CD4-positive, CD25-positive, alpha-beta regulatory T cell (primary cell): ENCODE data around the gene EXOC3L1. TPM values are rescaled to one million over a fixed set of nuclear protein-coding genes. Genes with fewer than 3 reads are reported as not detected.
A peak's percentile ranks its signal among the peaks of the same experiment; 100 is the strongest.

ENCODE experiments used
- ATAC-seq, 2 donors: fragments of 150-1000 bp; cut with Tn5 transposase; one replicate each; pipeline ENCODE4 v1.10.0; 2021; ENCODE audit warnings: low read depth in 2 of 2, moderate number of reproducible peaks in 2 of 2, moderate library complexity in 1 of 2
- DNase-seq, 3 donors: peaks; one replicate each; pipeline versions ENCODE4 v3.0.0 to v3.0.0-alpha.2; 2012 to 2022; ENCODE audit warnings: mixed read lengths in 1 of 3
- H3K27ac ChIP-seq: one replicate; pipeline ENCODE4 v1.7.0; 2013; ENCODE audit warnings: mild to moderate bottlenecking, low read length; ENCODE audit not compliant: insufficient read depth, poor library complexity, severe bottlenecking
- H3K27me3 ChIP-seq: one replicate; pipeline ENCODE4 v1.7.0; 2013; ENCODE audit warnings: low read length; ENCODE audit not compliant: control insufficient read depth, insufficient read depth
- H3K36me3 ChIP-seq: one replicate; pipeline ENCODE4 v1.7.0; 2013; ENCODE audit warnings: mild to moderate bottlenecking, low read length, moderate library complexity; ENCODE audit not compliant: control insufficient read depth, insufficient read depth
- H3K4me1 ChIP-seq: 2 replicates; pipeline ENCODE4 v1.7.0; 2013; ENCODE audit warnings: mild to moderate bottlenecking, low read length; ENCODE audit not compliant: insufficient read depth, control insufficient read depth, poor library complexity, severe bottlenecking
- H3K4me3 ChIP-seq: one replicate; pipeline ENCODE4 v1.7.0; 2013; ENCODE audit warnings: low read depth, mild to moderate bottlenecking, low read length, moderate library complexity
- H3K9me3 ChIP-seq, 2 experiments: 1 replicate in 1 of 2; 2 replicates in 1 of 2; pipeline ENCODE4 v1.7.0; 2013; ENCODE audit warnings: low read length in 2 of 2, mild to moderate bottlenecking in 1 of 2, moderate library complexity in 1 of 2; ENCODE audit not compliant: control insufficient read depth in 2 of 2
- H3K27ac Mint-ChIP-seq, 3 donors: one replicate each; pipeline ENCODE4 v1.8.0; 2020 to 2022; ENCODE audit warnings: mild to moderate bottlenecking in 3 of 3, mixed read lengths in 3 of 3, moderate library complexity in 2 of 3
- H3K27me3 Mint-ChIP-seq: one replicate; pipeline ENCODE4 v1.8.0; 2022; ENCODE audit warnings: mild to moderate bottlenecking, mixed read lengths
- H3K36me3 Mint-ChIP-seq: one replicate; pipeline ENCODE4 v1.8.0; 2020; ENCODE audit warnings: mixed read lengths
- H3K4me1 Mint-ChIP-seq, 4 donors: one replicate each; pipeline ENCODE4 v1.8.0; 2020 to 2022; ENCODE audit warnings: mixed read lengths in 4 of 4, mild to moderate bottlenecking in 1 of 4
- H3K4me3 Mint-ChIP-seq, 4 donors: one replicate each; pipeline ENCODE4 v1.8.0; 2020 to 2022; ENCODE audit warnings: mild to moderate bottlenecking in 4 of 4, mixed read lengths in 4 of 4, moderate library complexity in 3 of 4
- H3K9me3 Mint-ChIP-seq, 7 donors: one replicate each; pipeline ENCODE4 v1.8.0; 2020 to 2022; ENCODE audit warnings: mixed read lengths in 7 of 7, mild to moderate bottlenecking in 3 of 7, moderate library complexity in 2 of 7
- polyA plus RNA-seq, 4 donors: library from polyadenylated mRNA; unstranded; fragments of 300-500 nt; fragmentation: Illumina TruSeq; gene quantifications; one replicate each; pipeline ENCODE4 v1.2.3, GENCODE V29; 2021
- total RNA-seq: library from RNA; stranded (reverse); gene quantifications from one replicate; pipeline ENCODE4 v1.2.3, GENCODE V29; 2022

Gene EXOC3L1
- total and polyA plus RNA-seq, 5 donors from 2014 or later, result 0.25 to 0.86 (median 0.35) TPM; not detected in 2

GRCh38 chr16:67204076-67204475 is 14.1 kb upstream of the EXOC3L1 start:
- peaks cover 0 to 4% (median 0%) of the 10 kb centered on the region in 4 donors for H3K4me1 Mint-ChIP-seq
- no peak overlapping the region for H3K27ac ChIP-seq
- no peaks in the 10 kb centered on the region for H3K9me3 ChIP-seq
- peaks cover 9% of the 10 kb centered on the region for H3K36me3 ChIP-seq
- ATAC-seq, result no peak
- no peaks in the 10 kb centered on the region for H3K27me3 ChIP-seq
- no peaks in the 10 kb centered on the region for H3K36me3 Mint-ChIP-seq
- H3K9me3 Mint-ChIP-seq, result no peaks in the 10 kb centered on the region
- no peak overlapping the region for H3K4me3 ChIP-seq
- no peak for DNase-seq
- no peaks in the 10 kb centered on the region for H3K4me1 ChIP-seq
- no peak overlapping the region for H3K27ac Mint-ChIP-seq
- no peak overlapping the region for H3K4me3 Mint-ChIP-seq
- no peaks in the 10 kb centered on the region for H3K27me3 Mint-ChIP-seq

- ATAC-seq (no peak), DNase-seq (no peak)
- H3K27ac ChIP-seq, result no peak overlapping the region
- no peaks in the 10 kb centered on the region for H3K9me3 ChIP-seq
- Mint-ChIP-seq H3K4me3 (no peak overlapping the region), H3K27me3 (no peaks in the 10 kb centered on the region), H3K9me3 (no peaks in the 10 kb centered on the region), H3K27ac (peak overlapping the region in 1 of 3 donors; percentile 83), H3K4me1 (peaks cover 0 to 8% (median 1%) of the 10 kb centered on the region in 4 donors), H3K36me3 (peaks cover 3% of the 10 kb centered on the region)
- peaks cover 16% of the 10 kb centered on the region for H3K36me3 ChIP-seq
- H3K4me1 ChIP-seq, result no peaks in the 10 kb centered on the region
- H3K27me3 ChIP-seq, result no peaks in the 10 kb centered on the region
- no peak overlapping the region for H3K4me3 ChIP-seq
Observed at GRCh38 chr16:67202956-67203493, 13.1 kb upstream of the EXOC3L1 start.

GRCh38 chr16:67202426-67202825 is 12.5 kb upstream of the EXOC3L1 start:
- Histone ChIP-seq H3K27ac (no peak overlapping the region), H3K27me3 (no peaks in the 10 kb centered on the region), H3K4me3 (no peak overlapping the region), H3K4me1 (no peaks in the 10 kb centered on the region), H3K36me3 (peaks cover 22% of the 10 kb centered on the region), H3K9me3 (no peaks in the 10 kb centered on the region)
- ATAC-seq (no peak), DNase-seq (no peak)
- Mint-ChIP-seq H3K4me1 (peaks cover 0 to 14% (median 1%) of the 10 kb centered on the region in 4 donors), H3K36me3 (peaks cover 3% of the 10 kb centered on the region), H3K4me3 (no peak overlapping the region), H3K27ac (peak overlapping the region in 1 of 3 donors; percentile 83), H3K27me3 (no peaks in the 10 kb centered on the region), H3K9me3 (no peaks in the 10 kb centered on the region)

- no peak overlapping the region for H3K4me3 Mint-ChIP-seq
- H3K4me1 ChIP-seq, result no peaks in the 10 kb centered on the region
- no peak overlapping the region for H3K4me3 ChIP-seq
- H3K27me3 Mint-ChIP-seq, result no peaks in the 10 kb centered on the region
- no peak overlapping the region for H3K27ac Mint-ChIP-seq
- no peaks in the 10 kb centered on the region for H3K9me3 Mint-ChIP-seq
- no peaks in the 10 kb centered on the region for H3K9me3 ChIP-seq
- ATAC-seq (no peak), DNase-seq (no peak)
- H3K36me3 ChIP-seq, result peaks cover 29% of the 10 kb centered on the region
- H3K36me3 Mint-ChIP-seq, result peaks cover 8% of the 10 kb centered on the region
- H3K27me3 ChIP-seq, result no peaks in the 10 kb centered on the region
- no peak overlapping the region for H3K27ac ChIP-seq
- H3K4me1 Mint-ChIP-seq, result peaks cover 0 to 20% (median 4%) of the 10 kb centered on the region in 4 donors
Observed at GRCh38 chr16:67201411-67202345, 11.7 kb upstream of the EXOC3L1 start.

GRCh38 chr16:67200491-67200890 is 10.6 kb upstream of the EXOC3L1 start:
- no peak overlapping the region for H3K27ac Mint-ChIP-seq
- H3K9me3 ChIP-seq, result no peaks in the 10 kb centered on the region
- no peaks in the 10 kb centered on the region for H3K9me3 Mint-ChIP-seq
- peaks cover 0 to 20% (median 13%) of the 10 kb centered on the region in 4 donors for H3K4me1 Mint-ChIP-seq
- H3K27ac ChIP-seq, result no peak overlapping the region
- DNase-seq (no peak), ATAC-seq (no peak)
- no peaks in the 10 kb centered on the region for H3K4me1 ChIP-seq
- no peaks in the 10 kb centered on the region for H3K27me3 Mint-ChIP-seq
- H3K4me3 ChIP-seq, result no peak overlapping the region
- H3K27me3 ChIP-seq, result no peaks in the 10 kb centered on the region
- H3K36me3 ChIP-seq, result peaks cover 41% of the 10 kb centered on the region
- peaks cover 20% of the 10 kb centered on the region for H3K36me3 Mint-ChIP-seq
- H3K4me3 Mint-ChIP-seq, result no peak overlapping the region

- Histone ChIP-seq H3K36me3 (peaks cover 48% of the 10 kb centered on the region), H3K4me3 (no peak overlapping the region), H3K9me3 (no peaks in the 10 kb centered on the region), H3K27me3 (no peaks in the 10 kb centered on the region), H3K4me1 (no peaks in the 10 kb centered on the region), H3K27ac (no peak overlapping the region)
- no peak overlapping the region for H3K27ac Mint-ChIP-seq
- ATAC-seq (no peak), DNase-seq (no peak)
- peak overlapping the region in 1 of 4 donors; percentile 47 for H3K4me3 Mint-ChIP-seq
- H3K4me1 Mint-ChIP-seq, result peaks cover 0 to 20% (median 15%) of the 10 kb centered on the region in 4 donors
- H3K27me3 Mint-ChIP-seq, result no peaks in the 10 kb centered on the region
- no peaks in the 10 kb centered on the region for H3K9me3 Mint-ChIP-seq
- H3K36me3 Mint-ChIP-seq, result peaks cover 26% of the 10 kb centered on the region
Observed at GRCh38 chr16:67199808-67200198, 9.9 kb upstream of the EXOC3L1 start.

GRCh38 chr16:67199011-67199807 is 9.3 kb upstream of the EXOC3L1 start, which contains the start of gene ELMO3:
Gene ELMO3 (plus strand): TSS chr16:67199131. CDS start chr16:67199327, 196 bp downstream.
- peaks cover 27% of the 10 kb centered on the region for H3K36me3 Mint-ChIP-seq
- ATAC-seq, result no peak

More at GRCh38 chr16:67199011-67199807, 9.3 kb upstream of the EXOC3L1 start, which contains the start of gene ELMO3:
- no peaks in the 10 kb centered on the region for H3K27me3 Mint-ChIP-seq
- H3K27ac ChIP-seq, result no peak within 1 kb of the TSS
- no peak for DNase-seq
- no peak within 1 kb of the TSS for H3K4me3 ChIP-seq
- H3K4me1 ChIP-seq, result no peaks in the 10 kb centered on the region
- peaks cover 54% of the 10 kb centered on the region for H3K36me3 ChIP-seq
- no peaks in the 10 kb centered on the region for H3K9me3 Mint-ChIP-seq
- no peak within 1 kb of the TSS for H3K27ac Mint-ChIP-seq
- H3K4me1 Mint-ChIP-seq, result peaks cover 0 to 26% (median 15%) of the 10 kb centered on the region in 4 donors
- peak within 1 kb of the TSS in 2 of 4 donors; percentile 47 to 78 for H3K4me3 Mint-ChIP-seq
- no peaks in the 10 kb centered on the region for H3K9me3 ChIP-seq
- H3K27me3 ChIP-seq, result no peaks in the 10 kb centered on the region
